Erythroblast (primary cell): ENCODE data around the gene LATS2.

ENCODE experiments used
- DNase-seq, 2 experiments: peaks; one replicate each; lab custom pipeline; 2025; lab: John Stamatoyannopoulos, UW
- GATA1 ChIP-seq: IDR thresholded peaks from 2 replicates; pipeline ENCODE4 v1.6.1; 2011; ENCODE audit warnings: low read depth, mild to moderate bottlenecking, control low read depth, low read length, moderate library complexity
- POLR2A ChIP-seq: IDR thresholded peaks from 2 replicates; pipeline ENCODE4 v1.6.1; 2011; ENCODE audit warnings: mild to moderate bottlenecking, low read length

LATS2 gene

DNA sequence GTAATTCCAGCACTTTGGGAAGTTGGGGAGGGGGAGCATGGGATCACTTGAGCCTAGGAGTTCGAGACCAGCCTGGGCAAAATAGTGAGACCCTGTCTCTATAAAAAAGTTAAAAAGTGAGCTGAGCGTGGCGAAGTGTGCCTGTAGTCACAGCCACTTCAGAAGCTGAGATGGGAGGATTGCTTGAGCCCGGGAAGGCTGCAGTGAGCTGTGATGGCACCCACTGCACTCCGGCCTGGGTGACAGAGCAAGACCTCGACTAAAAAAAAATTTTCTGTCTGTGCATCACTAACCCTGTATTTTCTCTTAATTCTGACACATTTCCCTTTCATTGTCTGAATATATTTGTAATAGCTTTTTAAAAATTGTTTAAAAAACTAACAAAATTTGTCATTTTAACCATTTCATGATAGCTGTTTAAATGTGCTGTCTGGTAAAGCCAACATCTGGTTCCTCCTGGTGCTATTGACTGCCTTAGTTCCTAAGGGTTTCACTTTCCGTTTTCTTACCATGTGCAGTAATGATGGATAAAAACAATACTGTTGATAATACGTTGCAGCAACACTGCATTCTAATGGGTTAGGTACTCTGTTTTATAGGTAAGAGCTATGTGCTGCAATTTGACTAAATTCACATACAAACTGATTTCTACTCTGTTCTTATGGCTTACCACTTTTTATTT is 29.7 kb downstream of the LATS2 start:
- no peak for TF ChIP-seq POLR2A
- no peak for TF ChIP-seq GATA1
- no peak for DNase-seq

GRCh38 chr13:21025539-21025938 is 35.8 kb downstream of the LATS2 start:
- TF ChIP-seq POLR2A, result no peak
- no peak for TF ChIP-seq GATA1
- DNase-seq, result no peak

DNA sequence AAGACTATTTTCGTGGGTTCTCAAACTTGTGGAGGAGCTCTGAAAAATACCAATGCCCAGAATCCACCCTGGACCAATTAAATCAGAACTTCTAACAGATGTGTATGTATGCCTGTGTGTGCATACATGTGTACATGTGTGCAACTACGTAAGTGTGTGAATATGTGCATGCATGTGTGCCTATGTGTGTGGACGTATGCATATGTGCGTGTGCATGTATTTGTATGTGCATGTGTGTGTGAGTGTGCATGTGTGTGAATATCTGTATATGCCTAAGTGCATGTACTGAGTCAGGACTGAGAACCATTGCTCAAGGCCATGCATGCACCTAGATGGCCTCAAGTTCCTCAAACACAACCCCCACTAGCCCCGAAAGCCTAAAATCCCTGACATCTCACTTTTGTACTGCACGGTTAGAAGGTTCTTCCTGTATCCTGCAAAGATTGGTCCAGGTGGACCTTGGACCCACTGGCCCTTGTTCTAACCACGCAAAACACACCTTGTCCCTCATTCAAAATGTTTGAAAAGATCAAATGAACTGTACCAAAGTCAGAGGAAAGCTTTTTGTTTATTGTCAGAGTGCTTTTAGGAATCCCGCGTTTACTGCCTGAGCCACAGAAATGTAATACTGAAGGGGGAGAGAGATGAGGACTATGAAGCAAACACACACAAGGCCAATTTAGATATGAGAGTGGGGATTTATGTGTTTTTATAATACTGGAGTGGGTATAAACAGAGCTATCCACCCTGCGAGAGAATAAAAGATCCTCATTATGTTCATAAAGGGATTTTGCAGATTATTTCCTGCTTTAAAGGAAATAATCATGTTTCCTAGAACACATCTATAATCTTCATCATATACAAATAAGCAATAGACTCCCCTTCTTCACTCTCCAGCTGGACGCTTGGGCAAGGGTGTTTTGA is 39.1 kb downstream of the LATS2 start:
- DNase-seq, result no peak
- TF ChIP-seq GATA1, result no peak
- no peak for TF ChIP-seq POLR2A

DNA sequence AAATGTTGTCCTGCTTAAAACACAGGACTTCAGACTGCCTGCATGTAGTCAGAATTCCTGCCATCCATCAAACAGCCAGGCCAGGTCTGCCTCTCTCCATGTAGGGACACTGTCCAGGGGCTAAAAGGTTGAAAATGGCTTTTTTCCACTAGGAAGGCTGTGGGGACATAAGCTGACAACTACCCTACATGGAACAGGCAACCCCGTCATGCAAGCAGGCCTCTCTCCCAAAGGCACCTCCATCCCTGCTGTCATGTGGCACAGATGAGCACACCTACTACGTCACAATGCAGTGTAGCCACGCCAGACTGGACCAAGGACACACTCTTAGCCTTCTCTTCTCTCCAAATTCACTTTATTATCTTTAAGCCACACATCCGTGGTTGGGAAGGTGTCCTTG is 40.8 kb downstream of the LATS2 start:
- TF ChIP-seq POLR2A, result no peak
- TF ChIP-seq GATA1, result no peak
- DNase-seq, result no peak

DNA sequence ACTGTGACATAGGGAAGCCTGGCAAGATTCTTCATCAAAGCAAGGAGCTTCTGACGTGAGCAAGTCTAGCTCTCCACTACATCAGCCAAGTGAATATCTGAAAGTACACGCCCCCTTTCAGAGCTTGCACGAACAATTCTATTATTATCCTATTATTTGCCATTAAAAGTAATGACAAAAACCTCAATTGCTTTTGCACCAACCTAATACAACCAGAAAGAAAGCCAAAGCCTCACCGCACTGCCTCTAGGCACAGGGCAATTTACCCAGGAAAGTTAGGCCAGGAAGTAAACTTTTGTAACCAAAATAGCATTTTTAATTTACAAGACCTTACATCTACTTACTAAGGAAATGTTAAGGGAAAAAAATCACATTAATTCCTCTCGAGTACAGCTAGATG is 41.2 kb downstream of the LATS2 start:
- DNase-seq, result no peak
- TF ChIP-seq GATA1, result no peak
- no peak for TF ChIP-seq POLR2A

DNA sequence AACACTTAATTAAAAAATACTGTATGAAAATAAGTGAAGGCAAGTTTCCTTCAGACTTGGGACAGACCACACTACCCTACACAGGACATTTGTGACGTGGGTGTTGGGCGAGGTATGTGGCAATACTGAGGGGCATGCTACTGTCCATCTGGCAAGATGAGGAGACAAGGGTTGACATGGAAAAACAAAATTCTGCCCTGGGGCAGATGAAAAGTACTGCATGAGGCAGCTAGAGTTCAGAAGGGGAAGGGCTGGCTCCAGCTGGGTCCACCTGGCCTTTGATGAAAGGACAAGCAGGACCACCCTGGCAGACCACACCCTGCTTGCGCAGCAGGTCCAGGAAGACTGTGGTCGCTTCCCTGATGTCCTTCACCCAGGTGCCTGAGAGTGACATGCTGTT is 43.2 kb downstream of the LATS2 start:
- no peak for DNase-seq
- no peak for TF ChIP-seq POLR2A
- no peak for TF ChIP-seq GATA1

DNA sequence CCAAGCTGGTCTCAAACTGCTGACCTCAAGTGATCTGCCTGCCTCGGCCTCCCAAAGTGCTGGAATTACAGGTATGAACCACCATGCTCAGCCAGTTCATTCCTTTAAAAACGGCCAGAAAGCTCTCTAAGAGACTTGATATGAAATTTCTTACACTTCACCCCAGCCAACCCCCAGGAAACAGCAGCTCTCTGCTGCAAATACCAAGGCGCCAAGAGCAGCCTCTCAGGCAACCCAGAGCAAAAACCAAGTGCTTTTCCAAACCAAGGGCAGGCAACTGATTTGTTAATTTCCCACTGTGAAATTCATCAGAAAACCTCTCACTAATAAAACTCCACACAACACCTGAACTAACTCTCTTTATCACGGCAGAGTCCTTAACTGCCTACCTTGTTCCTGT is 44.9 kb downstream of the LATS2 start:
- TF ChIP-seq POLR2A (no peak), GATA1 (no peak)
- DNase-seq, result no peak

GRCh38 chr13:21015284-21015683 is 46.1 kb downstream of the LATS2 start:
- no peak for TF ChIP-seq POLR2A
- no peak for TF ChIP-seq GATA1
- no peak for DNase-seq

DNA sequence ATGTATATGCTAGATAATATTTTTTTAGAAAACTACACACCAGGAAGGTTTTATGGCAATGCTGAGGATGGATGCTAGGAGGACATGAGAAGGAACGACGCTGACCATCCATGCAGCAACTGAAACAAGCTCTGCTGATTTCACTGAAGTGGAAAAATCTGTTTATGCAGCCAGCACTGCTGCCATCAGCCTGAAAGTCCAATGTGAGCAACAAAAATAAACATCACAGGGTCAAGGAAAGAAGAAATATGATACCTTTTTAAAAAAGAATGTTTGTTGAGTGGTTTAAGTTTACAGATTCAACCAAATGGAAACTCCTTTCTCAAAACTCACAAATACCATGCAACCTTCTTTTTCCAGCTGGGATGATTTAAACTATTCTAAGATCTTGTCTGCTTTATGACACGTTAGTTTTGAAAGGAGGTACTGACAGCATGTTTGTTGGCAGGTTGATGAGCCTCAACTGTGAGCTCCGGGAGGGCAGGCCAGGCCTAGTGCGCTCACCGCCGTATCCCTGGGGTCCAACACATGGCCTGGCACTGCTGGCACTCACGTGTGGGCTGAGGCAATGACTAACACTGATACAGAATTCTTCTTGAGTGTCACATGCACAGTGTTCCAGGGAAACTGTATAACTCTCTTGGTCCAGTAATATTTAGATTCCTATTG is 46.8 kb downstream of the LATS2 start:
- DNase-seq, result no peak
- TF ChIP-seq GATA1 (no peak), POLR2A (no peak)

DNA sequence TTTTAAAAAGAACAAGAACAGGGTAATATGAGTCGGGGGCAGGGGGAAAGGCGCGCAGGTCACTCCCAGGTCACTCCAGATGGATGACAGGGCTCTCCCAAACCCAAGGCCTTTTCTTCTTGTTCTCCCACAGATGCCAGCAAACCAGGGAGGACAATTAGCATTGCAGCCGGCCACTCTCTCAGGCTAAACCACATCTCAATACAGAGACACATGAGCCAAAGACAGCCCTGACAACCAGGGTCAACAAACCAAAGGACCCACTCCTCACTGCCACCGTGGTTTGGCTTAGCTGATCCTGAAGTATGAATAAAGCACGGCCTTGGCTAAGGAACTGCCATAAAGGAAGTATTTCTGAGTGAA is 47.3 kb downstream of the LATS2 start:
- TF ChIP-seq GATA1, result no peak
- TF ChIP-seq POLR2A, result no peak
- no peak for DNase-seq

- no peak for DNase-seq
These were observed 47.7 kb downstream of the LATS2 start for GRCh38 chr13:21013682-21014038.

GRCh38 chr13:21012841-21013681 is 48.3 kb downstream of the LATS2 start:
- TF ChIP-seq POLR2A, result no peak
- no peak for TF ChIP-seq GATA1
- no peak for DNase-seq

More at GRCh38 chr13:21013682-21014038, 47.7 kb downstream of the LATS2 start:
- TF ChIP-seq POLR2A (no peak), GATA1 (no peak)

- DNase-seq, result no peak
- TF ChIP-seq POLR2A (no peak), GATA1 (no peak)
These were observed 49.2 kb downstream of the LATS2 start for GRCh38 chr13:21012211-21012610.
